NCI-H1417 treated with DMSO at 0.1 percent for 48 hours (cell line): ENCODE data around the gene COL23A1.
"Not testable (repeated sequence)": the region's sequence is repeated elsewhere in the genome, so short reads cannot be mapped to it uniquely, and the experiment has no call there.

ENCODE experiments used
- DNase-seq: peaks from one replicate; lab custom pipeline; 2025; lab: John Stamatoyannopoulos, UW

The COL23A1 gene

GRCh38 chr5:178323541-178323865, 266.7 kb downstream of the COL23A1 start:
- DNase-seq = no peak

GRCh38 chr5:178322736-178323540, 267.3 kb downstream of the COL23A1 start:
- DNase-seq = no peak

- DNase-seq = no peak
These were observed 269.8 kb downstream of the COL23A1 start for GRCh38 chr5:178320281-178320855.

GRCh38 chr5:178319541-178320041, 270.6 kb downstream of the COL23A1 start:
- DNase-seq = no peak

GRCh38 chr5:178318893-178319292, 271.3 kb downstream of the COL23A1 start:
- no peak for DNase-seq

GRCh38 chr5:178318382-178318781, 271.8 kb downstream of the COL23A1 start:
- DNase-seq = no peak

- DNase-seq = not testable (repeated sequence)
These were observed 272.5 kb downstream of the COL23A1 start for GRCh38 chr5:178317727-178318126.

GRCh38 chr5:178314961-178315820, 275.0 kb downstream of the COL23A1 start:
- DNase-seq = no peak

GRCh38 chr5:178314061-178314660, 276.0 kb downstream of the COL23A1 start:
- DNase-seq = no peak

GRCh38 chr5:178313316-178313715, 276.9 kb downstream of the COL23A1 start:
- DNase-seq = no peak

GRCh38 chr5:178312880-178313282, 277.3 kb downstream of the COL23A1 start:
- no peak for DNase-seq

GRCh38 chr5:178310130-178310865, 279.9 kb downstream of the COL23A1 start:
- DNase-seq = no peak

GRCh38 chr5:178309271-178310013, 280.8 kb downstream of the COL23A1 start:
- DNase-seq = no peak

GRCh38 chr5:178308541-178309092, 281.6 kb downstream of the COL23A1 start:
- DNase-seq = no peak

GRCh38 chr5:178307267-178308045, 282.7 kb downstream of the COL23A1 start:
- no peak for DNase-seq

- DNase-seq = no peak
These were observed 283.6 kb downstream of the COL23A1 start for GRCh38 chr5:178306430-178307225.

- DNase-seq = no peak
These were observed 284.4 kb downstream of the COL23A1 start for GRCh38 chr5:178305801-178306200.

GRCh38 chr5:178304761-178305645, 285.2 kb downstream of the COL23A1 start:
- DNase-seq = no peak
